ENCODE measurements around the gene SCTR. TPM values are rescaled to one million over a fixed set of nuclear protein-coding genes. Genes with fewer than 3 reads are reported as not detected.

The SCTR gene
- total RNA-seq, 4 donors from 2014 or later = not detected

DNA sequence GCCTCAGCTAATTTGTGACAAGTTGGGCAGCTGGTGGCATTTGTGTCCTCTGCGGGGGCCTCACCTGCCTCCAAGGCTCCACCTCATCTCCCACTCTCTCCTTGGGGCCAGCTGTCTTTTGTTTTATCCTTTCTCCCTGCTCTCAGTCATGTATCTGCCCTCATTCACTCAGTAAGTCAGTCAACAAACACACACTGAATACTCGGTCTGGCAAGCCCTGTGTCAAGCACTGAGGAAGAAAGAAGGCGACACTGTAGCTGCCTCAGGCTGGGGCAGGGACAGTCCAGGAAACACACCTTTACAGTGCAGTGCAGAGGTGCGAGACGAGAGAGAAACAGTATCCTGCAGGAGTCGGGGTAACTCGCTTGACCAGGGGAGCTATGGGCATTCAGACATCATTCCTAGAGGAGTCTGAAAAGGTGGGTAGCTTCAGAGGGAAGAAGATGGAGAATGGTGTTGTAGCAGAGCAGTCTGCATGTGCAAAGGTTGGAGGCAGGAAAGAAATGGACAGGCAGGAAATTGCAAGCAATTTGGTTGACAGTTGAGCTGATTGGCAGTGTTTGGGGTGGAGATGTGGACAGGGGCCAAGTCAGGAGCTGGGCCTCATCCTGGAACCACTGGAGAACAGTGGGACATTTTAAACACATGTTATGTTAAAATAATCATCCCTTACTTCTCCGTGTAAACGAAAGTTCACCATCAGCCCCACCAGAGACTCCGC lies 34.9 kb downstream of the SCTR start:
- Histone ChIP-seq H3K27me3 (peaks cover 0 to 6% (median 0%) of the 10 kb centered on the region in 4 donors), H3K4me1 (peaks cover 0 to 15% (median 0%) of the 10 kb centered on the region in 3 donors), H3K9me3 (no peaks in the 10 kb centered on the region), H3K27ac (no peak overlapping the region), H3K36me3 (no peaks in the 10 kb centered on the region), H3K4me3 (no peak overlapping the region)
- TF ChIP-seq, protein P1, sequence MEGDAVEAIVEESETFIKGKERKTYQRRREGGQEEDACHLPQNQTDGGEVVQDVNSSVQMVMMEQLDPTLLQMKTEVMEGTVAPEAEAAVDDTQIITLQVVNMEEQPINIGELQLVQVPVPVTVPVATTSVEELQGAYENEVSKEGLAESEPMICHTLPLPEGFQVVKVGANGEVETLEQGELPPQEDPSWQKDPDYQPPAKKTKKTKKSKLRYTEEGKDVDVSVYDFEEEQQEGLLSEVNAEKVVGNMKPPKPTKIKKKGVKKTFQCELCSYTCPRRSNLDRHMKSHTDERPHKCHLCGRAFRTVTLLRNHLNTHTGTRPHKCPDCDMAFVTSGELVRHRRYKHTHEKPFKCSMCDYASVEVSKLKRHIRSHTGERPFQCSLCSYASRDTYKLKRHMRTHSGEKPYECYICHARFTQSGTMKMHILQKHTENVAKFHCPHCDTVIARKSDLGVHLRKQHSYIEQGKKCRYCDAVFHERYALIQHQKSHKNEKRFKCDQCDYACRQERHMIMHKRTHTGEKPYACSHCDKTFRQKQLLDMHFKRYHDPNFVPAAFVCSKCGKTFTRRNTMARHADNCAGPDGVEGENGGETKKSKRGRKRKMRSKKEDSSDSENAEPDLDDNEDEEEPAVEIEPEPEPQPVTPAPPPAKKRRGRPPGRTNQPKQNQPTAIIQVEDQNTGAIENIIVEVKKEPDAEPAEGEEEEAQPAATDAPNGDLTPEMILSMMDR (IDR thresholded peaks at IDR 0.05) = no peak
- no peak for TF ChIP-seq POLR2A (IDR thresholded peaks at IDR 0.05)
- 74 to 76% methylated on average over 6 to 9 of the region's 10 CpGs for WGBS, 2 donors
- DNase-seq = no peak
- intact Hi-C loops (cut with DNase I) = no loop called here

DNA sequence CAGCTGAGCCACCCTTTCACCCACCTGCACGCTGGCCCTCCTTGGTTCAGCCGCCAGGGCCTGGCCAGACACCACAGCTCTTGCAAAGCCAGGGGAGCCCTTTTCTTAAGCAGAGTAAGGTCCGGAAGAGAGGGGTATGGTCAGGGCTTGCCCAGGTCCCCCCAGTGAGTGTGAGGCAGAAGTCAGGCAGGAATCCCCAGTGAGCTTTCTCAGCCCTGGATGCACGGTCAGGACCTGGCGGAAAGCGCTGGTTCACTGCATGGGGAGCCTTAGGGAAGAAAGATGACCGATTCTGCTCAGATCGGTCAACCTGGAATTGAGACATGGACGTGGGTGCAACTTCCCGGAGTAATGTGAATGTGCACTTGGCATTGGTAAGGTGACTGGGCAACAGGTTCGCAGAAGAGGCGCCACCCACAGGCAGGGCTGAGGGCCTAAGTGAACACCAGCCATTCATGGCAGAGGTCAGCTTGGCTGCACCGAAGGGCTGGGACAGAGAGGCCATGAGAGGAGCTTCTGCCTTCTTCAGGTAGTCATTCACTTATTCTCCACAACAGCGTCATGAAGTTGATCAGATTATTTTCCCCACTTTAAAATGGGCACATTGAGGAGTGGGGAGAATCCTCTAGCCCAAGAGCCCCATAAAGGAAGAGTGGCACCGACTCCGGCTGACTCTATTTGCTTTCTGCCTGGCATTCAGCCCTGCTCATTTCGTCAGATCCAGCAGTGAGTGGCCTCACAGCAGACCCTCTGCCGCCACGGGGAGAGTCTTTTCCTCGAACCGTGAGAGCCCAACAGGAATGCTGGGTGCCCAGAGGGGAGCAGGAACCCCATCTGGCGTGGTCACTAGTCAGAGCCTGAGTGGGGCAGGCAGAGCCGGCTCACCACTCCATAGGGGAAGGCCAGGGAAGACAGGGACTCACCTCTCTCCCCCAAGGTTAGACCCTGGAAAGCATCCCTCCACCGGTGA lies 35.8 kb downstream of the SCTR start:
- Histone ChIP-seq H3K36me3 (no peaks in the 10 kb centered on the region), H3K27me3 (no peaks in the 10 kb centered on the region), H3K4me1 (peaks cover 0 to 15% (median 0%) of the 10 kb centered on the region in 3 donors), H3K4me3 (no peak overlapping the region), H3K27ac (no peak overlapping the region), H3K9me3 (no peaks in the 10 kb centered on the region)
- 89 to 92% methylated on average over 9 to 16 of the region's 24 CpGs for WGBS, 2 donors
- DNase-seq = no peak
- TF ChIP-seq, protein P1 (IDR thresholded peaks at IDR 0.05) = no peak
- TF ChIP-seq POLR2A (IDR thresholded peaks at IDR 0.05) = no peak
- intact Hi-C loops (cut with DNase I) = no loop called here

GRCh38 chr2:119487434-119488244 lies 36.6 kb downstream of the SCTR start:
- Histone ChIP-seq H3K27me3 (no peaks in the 10 kb centered on the region), H3K4me1 (peaks cover 0 to 15% (median 0%) of the 10 kb centered on the region in 3 donors), H3K27ac (no peak overlapping the region), H3K9me3 (no peaks in the 10 kb centered on the region), H3K36me3 (no peaks in the 10 kb centered on the region), H3K4me3 (no peak overlapping the region)
- TF ChIP-seq POLR2A (IDR thresholded peaks at IDR 0.05) = no peak
- TF ChIP-seq, protein P1 (IDR thresholded peaks at IDR 0.05) = no peak
- intact Hi-C loops (cut with DNase I) = no loop called here
- no peak for DNase-seq
- 62 to 81% methylated on average over 3 to 7 of the region's 9 CpGs for WGBS, 2 donors

DNA sequence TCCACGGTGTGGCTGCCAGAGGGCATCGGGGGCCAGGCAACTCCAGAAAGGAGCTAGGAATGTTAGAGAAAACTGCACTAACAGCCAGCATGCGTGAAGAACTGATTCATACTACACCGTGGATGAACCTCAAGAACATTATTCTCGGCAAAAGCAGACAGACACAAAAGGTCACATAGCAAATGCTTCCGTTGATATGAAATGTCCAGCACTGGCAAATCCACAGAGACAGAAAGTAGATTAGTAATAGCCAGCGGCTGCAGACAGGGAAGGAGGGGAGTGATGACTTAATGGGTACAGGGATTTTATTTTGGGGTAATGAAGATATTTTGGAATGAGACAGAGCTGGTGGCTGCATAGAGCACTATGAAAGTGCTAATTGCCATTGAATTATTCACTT lies 37.4 kb downstream of the SCTR start:
- Histone ChIP-seq H3K27me3 (no peaks in the 10 kb centered on the region), H3K4me3 (no peak overlapping the region), H3K36me3 (no peaks in the 10 kb centered on the region), H3K9me3 (no peaks in the 10 kb centered on the region), H3K27ac (no peak overlapping the region), H3K4me1 (peaks cover 0 to 7% (median 0%) of the 10 kb centered on the region in 3 donors)
- TF ChIP-seq, protein P1 (IDR thresholded peaks at IDR 0.05) = no peak
- no peak for TF ChIP-seq POLR2A (IDR thresholded peaks at IDR 0.05)
- intact Hi-C loops (cut with DNase I) = no loop called here
- 51 to 61% methylated on average over 6 to 7 of the region's 7 CpGs for WGBS, 2 donors
- no peak for DNase-seq
